Natural killer cell (primary cell): ENCODE results near the gene PDILT. TPM values are rescaled to one million over a fixed set of nuclear protein-coding genes. Genes with fewer than 3 reads are reported as not detected.

Experiments
- ATAC-seq, 3 donors: fragments of 150-1000 bp in 2 of 3; fragments of 200-7000 bp in 1 of 3; cut with Tn5 transposase; 1 replicate in 1 of 3; 2 replicates in 2 of 3; pipeline ENCODE4 v1.10.0; 2021; ENCODE audit warnings: mild to moderate bottlenecking in 2 of 3, moderate library complexity in 2 of 3
- DNase-seq, 2 donors: peaks; one replicate each; pipeline versions ENCODE4 v3.0.0 to v3.0.0-alpha.2; 2013 to 2021; ENCODE audit warnings: mixed read lengths in 1 of 2
- H3K27ac ChIP-seq: one replicate; pipeline ENCODE4 v1.5.1; 2013; ENCODE audit warnings: mild to moderate bottlenecking, low read length
- H3K27me3 ChIP-seq: one replicate; pipeline ENCODE4 v1.6.1; 2013; ENCODE audit warnings: low read length; ENCODE audit not compliant: control insufficient read depth, insufficient read depth
- H3K36me3 ChIP-seq: one replicate; pipeline ENCODE4 v1.6.1; 2013; ENCODE audit warnings: low read length; ENCODE audit not compliant: control insufficient read depth, insufficient read depth
- H3K4me1 ChIP-seq: one replicate; pipeline ENCODE4 v1.6.1; 2013; ENCODE audit warnings: low read length; ENCODE audit not compliant: control insufficient read depth, insufficient read depth
- H3K4me3 ChIP-seq: one replicate; pipeline ENCODE4 v1.5.1; 2013; ENCODE audit warnings: low read length
- H3K9me3 ChIP-seq: one replicate; pipeline ENCODE4 v1.6.1; 2013; ENCODE audit warnings: low read length; ENCODE audit not compliant: control insufficient read depth, insufficient read depth
- H3K27ac Mint-ChIP-seq, 2 donors: one replicate each; pipeline ENCODE4 v1.8.0; 2022; ENCODE audit warnings: mild to moderate bottlenecking in 2 of 2, mixed read lengths in 2 of 2, moderate library complexity in 1 of 2
- H3K27me3 Mint-ChIP-seq, 2 donors: one replicate each; pipeline ENCODE4 v1.8.0; 2022; ENCODE audit warnings: low read depth in 2 of 2, mixed read lengths in 2 of 2
- H3K36me3 Mint-ChIP-seq: one replicate; pipeline ENCODE4 v1.8.0; 2022; ENCODE audit warnings: mixed read lengths
- H3K4me1 Mint-ChIP-seq, 2 donors: one replicate each; pipeline ENCODE4 v1.8.0; 2022; ENCODE audit warnings: mixed read lengths in 2 of 2
- H3K4me3 Mint-ChIP-seq: one replicate; pipeline ENCODE4 v1.8.0; 2022; ENCODE audit warnings: mild to moderate bottlenecking, moderate library complexity, mixed read lengths
- H3K9me3 Mint-ChIP-seq, 2 donors: one replicate each; pipeline ENCODE4 v1.8.0; 2022; ENCODE audit warnings: mixed read lengths in 2 of 2
- WGBS: methylation state at CpG from one replicate; pipeline ENCODE4 v1.1.7; 2013; ENCODE audit warnings: missing lambda C conversion rate; ENCODE audit not compliant: insufficient coverage; 5-methylcytosine and 5-hydroxymethylcytosine counted together
- intact Hi-C: fragments of 100-400 bp; cut with micrococcal nuclease; formaldehyde crosslinking; loops from one replicate; pipeline ENCODE4 v1.14.2; 2022
- total RNA-seq, 4 donors: library from RNA; stranded (reverse); fragments of 120-200 nt in 1 of 4; gene quantifications; one replicate each; pipeline versions ENCODE4 v1.2.3 to v1.2.4, GENCODE V29; 2013 to 2022
- TF ChIP-seq, protein P1 (sequence below): fragments of 200-600 bp; IDR thresholded peaks from one replicate; pipeline ENCODE4 v1.8.0; 2022; ENCODE audit warnings: antibody characterized with exemption

The PDILT gene
- total RNA-seq, 3 donors from 2014 or later (not counting 1 experiment from before 2014, with no cell fraction given), result not detected

DNA sequence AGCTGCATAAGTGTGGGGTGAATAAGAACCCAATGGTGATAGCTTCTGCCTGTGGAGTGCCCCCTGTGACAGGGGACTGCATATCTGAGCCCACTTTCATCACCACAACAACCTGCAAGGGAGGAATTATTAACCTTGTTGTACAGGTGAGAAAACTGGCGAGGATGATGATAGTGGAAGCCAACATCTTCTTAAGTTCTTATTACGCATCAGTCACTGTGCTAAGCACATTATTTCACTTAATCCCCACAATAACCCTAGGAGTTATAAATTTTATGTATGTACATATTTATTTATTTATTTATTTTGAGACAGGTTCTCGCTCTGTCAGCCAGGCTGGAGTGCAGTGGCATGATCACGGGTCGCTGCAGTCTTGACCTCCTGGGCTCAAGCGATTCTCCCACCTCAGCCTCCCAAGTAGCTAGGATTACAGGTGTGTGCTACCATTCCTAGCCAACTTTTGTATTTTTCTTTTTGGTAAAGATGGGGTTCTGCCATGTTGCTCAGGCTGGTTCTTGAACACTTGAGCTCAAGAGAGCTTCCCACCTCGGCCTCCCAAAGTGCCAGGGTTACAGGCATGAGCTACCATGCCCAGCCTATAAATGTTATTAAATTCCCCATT, 7.6 kb downstream of the PDILT start:
- Mint-ChIP-seq H3K4me1 (no peaks in the 10 kb centered on the region), H3K4me3 (no peak overlapping the region), H3K9me3 (no peaks in the 10 kb centered on the region), H3K36me3 (no peaks in the 10 kb centered on the region), H3K27me3 (no peaks in the 10 kb centered on the region), H3K27ac (no peak overlapping the region)
- Histone ChIP-seq H3K4me1 (no peaks in the 10 kb centered on the region), H3K27me3 (no peaks in the 10 kb centered on the region), H3K9me3 (no peaks in the 10 kb centered on the region), H3K27ac (no peak overlapping the region), H3K4me3 (no peak overlapping the region), H3K36me3 (no peaks in the 10 kb centered on the region)
- ATAC-seq (no peak), DNase-seq (no peak)
- 92% methylated on average over 5 of the region's 7 CpGs for WGBS
- intact Hi-C loops, result no loop called here
- TF ChIP-seq, protein P1, sequence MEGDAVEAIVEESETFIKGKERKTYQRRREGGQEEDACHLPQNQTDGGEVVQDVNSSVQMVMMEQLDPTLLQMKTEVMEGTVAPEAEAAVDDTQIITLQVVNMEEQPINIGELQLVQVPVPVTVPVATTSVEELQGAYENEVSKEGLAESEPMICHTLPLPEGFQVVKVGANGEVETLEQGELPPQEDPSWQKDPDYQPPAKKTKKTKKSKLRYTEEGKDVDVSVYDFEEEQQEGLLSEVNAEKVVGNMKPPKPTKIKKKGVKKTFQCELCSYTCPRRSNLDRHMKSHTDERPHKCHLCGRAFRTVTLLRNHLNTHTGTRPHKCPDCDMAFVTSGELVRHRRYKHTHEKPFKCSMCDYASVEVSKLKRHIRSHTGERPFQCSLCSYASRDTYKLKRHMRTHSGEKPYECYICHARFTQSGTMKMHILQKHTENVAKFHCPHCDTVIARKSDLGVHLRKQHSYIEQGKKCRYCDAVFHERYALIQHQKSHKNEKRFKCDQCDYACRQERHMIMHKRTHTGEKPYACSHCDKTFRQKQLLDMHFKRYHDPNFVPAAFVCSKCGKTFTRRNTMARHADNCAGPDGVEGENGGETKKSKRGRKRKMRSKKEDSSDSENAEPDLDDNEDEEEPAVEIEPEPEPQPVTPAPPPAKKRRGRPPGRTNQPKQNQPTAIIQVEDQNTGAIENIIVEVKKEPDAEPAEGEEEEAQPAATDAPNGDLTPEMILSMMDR, result no peak

DNA sequence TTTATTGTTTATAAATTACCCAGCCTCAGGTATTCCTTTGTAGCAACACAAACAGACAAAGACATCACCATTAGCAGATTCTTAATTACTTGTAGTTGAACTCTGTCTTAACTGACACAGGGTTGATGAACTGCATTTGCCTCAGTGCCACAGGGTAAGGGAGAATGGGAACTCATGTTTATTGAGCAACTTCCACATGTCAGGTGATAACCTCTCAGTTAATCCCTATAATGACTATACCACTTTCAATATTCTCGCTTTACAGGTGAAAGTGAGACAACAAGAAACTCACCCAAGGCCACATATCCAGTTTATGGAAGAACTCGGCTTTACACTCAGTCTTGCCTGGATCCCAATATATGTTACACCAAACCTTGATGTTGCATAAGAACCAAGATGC, 8.6 kb downstream of the PDILT start:
- no peak overlapping the region for H3K4me3 Mint-ChIP-seq
- Histone ChIP-seq H3K27me3 (no peaks in the 10 kb centered on the region), H3K4me1 (no peaks in the 10 kb centered on the region), H3K27ac (no peak overlapping the region), H3K36me3 (no peaks in the 10 kb centered on the region), H3K4me3 (no peak overlapping the region), H3K9me3 (no peaks in the 10 kb centered on the region)
- H3K9me3 Mint-ChIP-seq, result no peaks in the 10 kb centered on the region
- no peaks in the 10 kb centered on the region for H3K36me3 Mint-ChIP-seq
- TF ChIP-seq, protein P1, result no peak
- 91% methylated on average over 2 of the region's 2 CpGs for WGBS
- no peak overlapping the region for H3K27ac Mint-ChIP-seq
- intact Hi-C loops, result no loop called here
- no peaks in the 10 kb centered on the region for H3K4me1 Mint-ChIP-seq
- ATAC-seq (no peak), DNase-seq (no peak)
- H3K27me3 Mint-ChIP-seq, result no peaks in the 10 kb centered on the region

DNA sequence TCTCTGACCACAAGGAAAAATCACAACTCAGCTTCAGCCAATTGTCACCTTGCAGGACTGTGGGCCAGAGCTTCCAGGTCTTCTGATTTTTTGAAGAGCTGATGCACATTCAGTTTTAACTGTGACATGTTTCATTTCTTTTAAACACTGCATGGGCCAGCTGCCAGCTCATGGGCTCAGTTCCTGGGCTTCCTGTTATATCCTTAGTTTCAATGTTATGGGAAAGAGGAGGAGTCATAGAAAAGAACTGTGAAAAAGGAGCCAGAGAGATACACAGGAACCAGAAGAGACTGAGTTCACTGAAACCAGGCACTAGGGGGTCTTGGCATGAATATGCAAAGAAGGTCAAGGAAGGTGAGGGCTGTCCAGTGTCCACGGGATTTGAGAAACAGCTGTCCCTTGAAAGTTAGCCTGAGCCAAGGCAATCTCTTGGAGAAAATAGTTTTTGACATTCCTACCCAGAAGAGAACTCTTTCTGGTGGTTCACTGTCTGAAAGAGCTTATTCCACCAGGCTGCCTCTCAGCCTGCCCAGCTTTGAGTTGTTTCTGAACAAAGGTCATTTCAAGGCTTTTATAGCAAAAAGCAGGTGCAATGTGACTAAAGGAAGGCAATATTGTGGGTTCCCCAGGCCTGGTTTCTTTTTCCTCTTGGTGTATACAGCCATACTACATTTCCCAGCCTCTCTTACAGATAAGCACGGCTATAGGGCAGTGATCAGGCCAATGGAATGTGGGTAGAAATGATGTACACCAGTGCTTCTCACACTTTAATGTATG, 10.5 kb downstream of the PDILT start:
- no peaks in the 10 kb centered on the region for H3K36me3 Mint-ChIP-seq
- 44% methylated on average over 1 of the region's 2 CpGs for WGBS
- no peaks in the 10 kb centered on the region for H3K9me3 Mint-ChIP-seq
- Histone ChIP-seq H3K9me3 (no peaks in the 10 kb centered on the region), H3K4me1 (no peaks in the 10 kb centered on the region), H3K27ac (no peak overlapping the region), H3K27me3 (no peaks in the 10 kb centered on the region), H3K36me3 (no peaks in the 10 kb centered on the region), H3K4me3 (no peak overlapping the region)
- intact Hi-C loops, result no loop called here
- no peak for ATAC-seq
- no peak overlapping the region for H3K4me3 Mint-ChIP-seq
- DNase-seq, result no peak
- no peaks in the 10 kb centered on the region for H3K27me3 Mint-ChIP-seq
- TF ChIP-seq, protein P1, result no peak
- H3K27ac Mint-ChIP-seq, result no peak overlapping the region
- H3K4me1 Mint-ChIP-seq, result no peaks in the 10 kb centered on the region
